HepG2 (cell line): Measurements from ENCODE around the gene FBN2. TPM values are rescaled to one million over a fixed set of nuclear protein-coding genes. Genes with fewer than 3 reads are reported as not detected.

Experiments used
- ATAC-seq: fragments of 200-7000 bp; cut with Tn5 transposase; 3 replicates; pipeline ENCODE4 v1.9.1; 2020; ENCODE audit warnings: mild to moderate bottlenecking, moderate library complexity
- BruUV-seq: library from RNA; stranded (reverse); fragments of 400-500 nt; replicated peaks from 2 replicates; lab custom pipeline; 2021; lab: Mats Ljungman, UMichigan
- CTCF ChIA-PET: fragments of 300-600 bp; formaldehyde crosslinking; extraction: SDS; loops from one replicate; lab custom pipeline; 2021; ENCODE audit warnings: low total read pairs, inconsistent platforms, low intra/inter-chr PET ratio; lab: Yijun Ruan, JAX
- POLR2A ChIA-PET: fragments of 350-600 bp; sonication (Branson Sonifier 250); formaldehyde crosslinking; loops from one replicate; lab custom pipeline; 2020; ENCODE audit warnings: antibody characterized with exemption, inconsistent platforms; lab: Yijun Ruan, JAX
- DNase-seq: peaks from one replicate; pipeline ENCODE4 v3.0.0-alpha.2; 2015; ENCODE audit warnings: low spot score
- FAIRE-seq: peaks from 3 replicates; lab custom pipeline; 2011; peaks lifted over from hg19 to GRCh38; lab: Jason Lieb, UNC
- H2AFZ ChIP-seq: one replicate; pipeline ENCODE4 v1.6.1; 2011; ENCODE audit warnings: low read length, inconsistent platforms
- H3K27ac ChIP-seq: fragments of 300-600 bp; 3 replicates; pipeline ENCODE4 v1.8.0; 2011; ENCODE audit warnings: mixed run types, mild to moderate bottlenecking, mixed read lengths, low read length, inconsistent platforms; ENCODE audit not compliant: insufficient read depth; ENCODE audit errors: extremely low read length
- H3K27me3 ChIP-seq, 2 experiments: fragments of 200-600 bp in 1 of 2; 2 replicates in 1 of 2; 3 replicates in 1 of 2; pipeline versions ENCODE4 v1.6.0 to v1.8.0; 2011; ENCODE audit warnings: low read length in 2 of 2, mild to moderate bottlenecking in 2 of 2, moderate library complexity in 2 of 2, inconsistent platforms in 1 of 2; ENCODE audit not compliant: insufficient read depth in 2 of 2, control insufficient read depth in 1 of 2
- H3K36me3 ChIP-seq, 2 experiments: fragments of 200-600 bp in 1 of 2; replicated peaks in 1 of 2; 2 replicates in 1 of 2; 3 replicates in 1 of 2; pipeline versions ENCODE4 v1.5.1 to v1.8.0; 2011; ENCODE audit warnings: low read length in 2 of 2, inconsistent platforms in 1 of 2; ENCODE audit not compliant: insufficient read depth in 2 of 2, control insufficient read depth in 1 of 2
- H3K4me1 ChIP-seq: 2 replicates; pipeline ENCODE4 v1.5.1; 2012; ENCODE audit warnings: low read length, inconsistent platforms; ENCODE audit not compliant: insufficient read depth
- H3K4me2 ChIP-seq: 2 replicates; pipeline ENCODE4 v1.6.0; 2011; ENCODE audit warnings: low read depth, low read length, inconsistent platforms
- H3K4me3 ChIP-seq, 3 experiments: fragments of 200-600 bp in 1 of 3; sonication (generic), shearing (Covaris generic) in 1 of 3; replicated peaks in 1 of 3; 2 replicates each; pipeline ENCODE4 v1.5.1; 2011 to 2016; ENCODE audit warnings: low read length in 3 of 3, inconsistent platforms in 2 of 3, low read depth in 2 of 3, mild to moderate bottlenecking in 2 of 3, control low read depth in 1 of 3, mixed read lengths in 1 of 3; ENCODE audit not compliant: insufficient read depth in 1 of 3
- H3K79me2 ChIP-seq: one replicate; pipeline ENCODE4 v1.6.1; 2011; ENCODE audit warnings: low read length, inconsistent platforms; ENCODE audit not compliant: insufficient read depth
- H3K9ac ChIP-seq: 2 replicates; pipeline ENCODE4 v1.6.0; 2011; ENCODE audit warnings: mild to moderate bottlenecking, low read depth, low read length, inconsistent platforms; ENCODE audit not compliant: insufficient read depth
- H3K9me3 ChIP-seq: 2 replicates; pipeline ENCODE4 v1.5.1; 2012; ENCODE audit warnings: mild to moderate bottlenecking, low read length
- H4K20me1 ChIP-seq: 2 replicates; pipeline ENCODE4 v1.6.0; 2011; ENCODE audit warnings: inconsistent platforms, mild to moderate bottlenecking, low read length, moderate library complexity; ENCODE audit not compliant: insufficient read depth
- EZH2 ChIP-seq: conservative IDR thresholded peaks from 2 replicates; pipeline ENCODE4 v1.6.1; 2012; ENCODE audit warnings: mild to moderate bottlenecking, low read depth, low read length, moderate library complexity
- JUNB ChIP-seq: sonication (generic); formaldehyde crosslinking; IDR thresholded peaks from 2 replicates; pipeline ENCODE4 v1.8.0; 2022; ENCODE audit warnings: missing genetic modification reagents, mild to moderate bottlenecking, borderline replicate concordance
- JUND ChIP-seq: sonication (generic); formaldehyde crosslinking; IDR thresholded peaks from 2 replicates; pipeline ENCODE4 v1.8.0; 2022; ENCODE audit warnings: mild to moderate bottlenecking, missing genetic modification reagents
- MAFF ChIP-seq: IDR thresholded peaks from 2 replicates; pipeline ENCODE4 v1.6.1; 2011; ENCODE audit warnings: low read depth, low read length, improper control_type of control experiment
- NR1H2 ChIP-seq: sonication (generic); formaldehyde crosslinking; IDR thresholded peaks from 2 replicates; pipeline ENCODE4 v1.8.1; 2022; ENCODE audit warnings: low read depth, missing genetic modification reagents, borderline replicate concordance
- NR3C1 ChIP-seq: sonication (generic); formaldehyde crosslinking; IDR thresholded peaks from 2 replicates; pipeline ENCODE4 v1.4.0; 2020; ENCODE audit warnings: missing genetic modification reagents
- ZC3H4 ChIP-seq: sonication (generic); formaldehyde crosslinking; IDR thresholded peaks from 2 replicates; pipeline ENCODE4 v1.4.0; 2020; ENCODE audit warnings: missing genetic modification reagents, borderline replicate concordance
- ZNF121 ChIP-seq: sonication (generic); formaldehyde crosslinking; IDR thresholded peaks from 2 replicates; pipeline ENCODE4 v1.5.0; 2020; ENCODE audit warnings: mild to moderate bottlenecking, missing genetic modification reagents
- ZZZ3 ChIP-seq: sonication (generic); formaldehyde crosslinking; IDR thresholded peaks from 2 replicates; pipeline ENCODE4 v1.4.0; 2020; ENCODE audit warnings: missing genetic modification reagents, mild to moderate bottlenecking, borderline replicate concordance
- WGBS: methylation state at CpG from one replicate; pipeline ENCODE4 v1.1.6; 2017; ENCODE audit warnings: low lambda C conversion rate; 5-methylcytosine and 5-hydroxymethylcytosine counted together
- in situ Hi-C: cut with HindIII; loops from 2 replicates; pipeline ENCODE4 v1.10.0; 2017; ENCODE audit warnings: low pct_unique_long_range_greater_than_20kb; ENCODE audit not compliant: extremely low pct_ligation_motif_present
- intact Hi-C: fragments of 100-400 bp; cut with micrococcal nuclease; formaldehyde crosslinking; loops from one replicate; pipeline ENCODE4 v1.10.0; 2022; ENCODE audit not compliant: unreplicated experiment
- polyA plus RNA-seq, 8 experiments: library from polyadenylated mRNA; depleted of rRNA in 3 of 8; stranded (reverse) in 7 of 8; unstranded in 1 of 8; fragments of >200 nt; fragmentation: Illumina TruSeq in 4 of 8; extraction: Trizol in 4 of 8; gene quantifications; 2 replicates each; pipeline versions ENCODE4 v1.2.1 to v1.2.3, GENCODE V29; 2011 to 2016; ENCODE audit warnings: low read depth in 4 of 8, missing spikeins in 1 of 8, mixed read lengths in 1 of 8; ENCODE audit not compliant: insufficient read depth in 1 of 8
- total RNA-seq, 5 experiments: library from RNA; depleted of rRNA; stranded (reverse); fragments of >200 nt; fragmentation: Illumina TruSeq; extraction: Trizol; gene quantifications; 2 replicates each; pipeline ENCODE4 v1.2.3, GENCODE V29; 2016; ENCODE audit warnings: low read depth in 1 of 5
- TF ChIP-seq, protein P1 (sequence below): sonication (generic); formaldehyde crosslinking; IDR thresholded peaks from 2 replicates; pipeline ENCODE4 v1.5.1; 2020; ENCODE audit warnings: mild to moderate bottlenecking, moderate library complexity, missing genetic modification reagents

Gene FBN2
- total and polyA plus RNA-seq, 2 of the 13 experiments (the other 11 are each of a cell fraction or from before 2014, with no cell fraction given) = not detected

DNA sequence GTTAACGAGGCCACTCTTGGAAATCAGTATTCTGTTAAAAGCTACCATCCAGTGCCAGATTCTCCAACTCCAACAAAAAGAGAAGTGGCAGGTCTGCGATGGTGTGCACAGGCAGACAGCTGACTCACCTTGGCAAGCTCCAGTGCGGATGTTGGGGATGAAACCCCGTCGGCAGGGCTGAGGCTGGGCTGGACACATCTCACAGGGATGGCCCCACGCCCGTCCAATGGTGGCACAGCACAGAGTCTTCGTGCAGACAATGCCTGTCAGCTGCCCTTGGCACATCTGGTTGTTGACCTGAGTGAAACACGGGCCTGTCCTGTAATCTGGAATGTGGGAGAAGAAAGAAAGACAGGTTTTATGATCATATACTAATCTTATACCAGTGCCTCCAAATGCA, 73.4 kb downstream of the FBN2 start:
- H3K27me3 ChIP-seq = no peaks in the 10 kb centered on the region
- H2AFZ ChIP-seq = no peak overlapping the region
- H3K9ac ChIP-seq = no peak overlapping the region
- H3K27ac ChIP-seq = no peak overlapping the region
- no TSS peak for BruUV-seq
- no peaks in the 10 kb centered on the region for H4K20me1 ChIP-seq
- no peak for DNase-seq
- in situ Hi-C loops (no loop called here), intact Hi-C loops (no loop called here)
- CTCF ChIA-PET = no interaction called here
- under 1% methylated on average over 4 of the region's 9 CpGs for WGBS
- FAIRE-seq = no peak
- H3K4me1 ChIP-seq = no peaks in the 10 kb centered on the region
- POLR2A ChIA-PET = no interaction called here
- TF ChIP-seq ZC3H4 (CRISPR knock-in tag) = no peak
- TF ChIP-seq JUNB (CRISPR knock-in tag) = no peak
- TF ChIP-seq, protein P1, sequence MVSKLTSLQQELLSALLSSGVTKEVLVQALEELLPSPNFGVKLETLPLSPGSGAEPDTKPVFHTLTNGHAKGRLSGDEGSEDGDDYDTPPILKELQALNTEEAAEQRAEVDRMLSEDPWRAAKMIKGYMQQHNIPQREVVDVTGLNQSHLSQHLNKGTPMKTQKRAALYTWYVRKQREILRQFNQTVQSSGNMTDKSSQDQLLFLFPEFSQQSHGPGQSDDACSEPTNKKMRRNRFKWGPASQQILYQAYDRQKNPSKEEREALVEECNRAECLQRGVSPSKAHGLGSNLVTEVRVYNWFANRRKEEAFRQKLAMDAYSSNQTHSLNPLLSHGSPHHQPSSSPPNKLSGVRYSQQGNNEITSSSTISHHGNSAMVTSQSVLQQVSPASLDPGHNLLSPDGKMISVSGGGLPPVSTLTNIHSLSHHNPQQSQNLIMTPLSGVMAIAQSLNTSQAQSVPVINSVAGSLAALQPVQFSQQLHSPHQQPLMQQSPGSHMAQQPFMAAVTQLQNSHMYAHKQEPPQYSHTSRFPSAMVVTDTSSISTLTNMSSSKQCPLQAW (CRISPR knock-in tag) = no peak
- no peak for TF ChIP-seq EZH2
- no peak for TF ChIP-seq MAFF
- TF ChIP-seq NR1H2 (CRISPR knock-in tag) = no peak
- no peak for TF ChIP-seq ZZZ3 (CRISPR knock-in tag)
- TF ChIP-seq ZNF121 (CRISPR knock-in tag) = no peak
- TF ChIP-seq JUND (CRISPR knock-in tag) = no peak
- TF ChIP-seq NR3C1 = no peak
- no peak overlapping the region for H3K4me3 ChIP-seq
- H3K4me2 ChIP-seq = no peak overlapping the region
- no peaks in the 10 kb centered on the region for H3K9me3 ChIP-seq
- H3K79me2 ChIP-seq = no peaks in the 10 kb centered on the region
- no peaks in the 10 kb centered on the region for H3K36me3 ChIP-seq
- ATAC-seq = no peak
